DND-41 (cell line): ENCODE data around the gene HOMER3.

Experiments
- ATAC-seq: fragments of 200-7000 bp; cut with Tn5 transposase; 3 replicates; pipeline ENCODE4 v1.9.1; 2021; ENCODE audit warnings: low read depth; ENCODE audit not compliant: insufficient read depth
- DNase-seq: peaks from one replicate; pipeline ENCODE4 v3.0.0-alpha.2; 2020
- H2AFZ ChIP-seq: 2 replicates; pipeline ENCODE4 v1.6.0; 2012; ENCODE audit warnings: low read depth, low read length
- H3K27ac ChIP-seq: 2 replicates; pipeline ENCODE4 v1.5.1; 2012; ENCODE audit warnings: low read length, inconsistent platforms
- H3K27me3 ChIP-seq: fragments of 200-600 bp; sonication (generic); 2 replicates; pipeline ENCODE4 v1.6.0; 2012; ENCODE audit warnings: low read length, mild to moderate bottlenecking, inconsistent platforms; ENCODE audit not compliant: insufficient read depth, poor library complexity
- H3K36me3 ChIP-seq: 2 replicates; pipeline ENCODE4 v1.5.1; 2012; ENCODE audit warnings: low read length, inconsistent platforms; ENCODE audit not compliant: insufficient read depth
- H3K4me1 ChIP-seq: 2 replicates; pipeline ENCODE4 v1.5.1; 2012; ENCODE audit warnings: mild to moderate bottlenecking, low read length; ENCODE audit not compliant: insufficient read depth
- H3K4me2 ChIP-seq: 2 replicates; pipeline ENCODE4 v1.6.0; 2012; ENCODE audit warnings: mild to moderate bottlenecking, moderate library complexity, low read length, inconsistent platforms; ENCODE audit not compliant: insufficient read depth
- H3K4me3 ChIP-seq, 2 experiments: fragments of 200-600 bp in 1 of 2; shearing (Covaris generic) in 1 of 2; 2 replicates each; pipeline ENCODE4 v1.5.1; 2012 to 2016; ENCODE audit warnings: inconsistent platforms in 2 of 2, low read length in 2 of 2, mild to moderate bottlenecking in 2 of 2, low read depth in 1 of 2, moderate library complexity in 1 of 2
- H3K79me2 ChIP-seq: 2 replicates; pipeline ENCODE4 v1.6.0; 2012; ENCODE audit warnings: low read length, inconsistent platforms; ENCODE audit not compliant: insufficient read depth
- H3K9ac ChIP-seq: 2 replicates; pipeline ENCODE4 v1.6.0; 2012; ENCODE audit warnings: low read depth, mild to moderate bottlenecking, inconsistent platforms, low read length, moderate library complexity
- H3K9me3 ChIP-seq: 2 replicates; pipeline ENCODE4 v1.5.1; 2012; ENCODE audit warnings: low read length, moderate library complexity, mild to moderate bottlenecking, inconsistent platforms; ENCODE audit not compliant: insufficient read depth, severe bottlenecking
- H4K20me1 ChIP-seq: 2 replicates; pipeline ENCODE4 v1.6.0; 2012; ENCODE audit warnings: low read length; ENCODE audit not compliant: insufficient read depth
- EZH2 ChIP-seq: IDR thresholded peaks from 3 replicates; pipeline ENCODE4 v1.6.1; 2012; ENCODE audit warnings: borderline replicate concordance, low read depth, mild to moderate bottlenecking, moderate library complexity, low read length, inconsistent platforms; ENCODE audit not compliant: severe bottlenecking
- TF ChIP-seq, protein P1 (sequence below): IDR thresholded peaks from 2 replicates; pipeline ENCODE4 v1.5.1; 2012; ENCODE audit warnings: borderline replicate concordance, low read length, moderate library complexity, mild to moderate bottlenecking; ENCODE audit not compliant: poor library complexity, severe bottlenecking; ENCODE audit errors: extremely low read depth

Gene HOMER3

DNA sequence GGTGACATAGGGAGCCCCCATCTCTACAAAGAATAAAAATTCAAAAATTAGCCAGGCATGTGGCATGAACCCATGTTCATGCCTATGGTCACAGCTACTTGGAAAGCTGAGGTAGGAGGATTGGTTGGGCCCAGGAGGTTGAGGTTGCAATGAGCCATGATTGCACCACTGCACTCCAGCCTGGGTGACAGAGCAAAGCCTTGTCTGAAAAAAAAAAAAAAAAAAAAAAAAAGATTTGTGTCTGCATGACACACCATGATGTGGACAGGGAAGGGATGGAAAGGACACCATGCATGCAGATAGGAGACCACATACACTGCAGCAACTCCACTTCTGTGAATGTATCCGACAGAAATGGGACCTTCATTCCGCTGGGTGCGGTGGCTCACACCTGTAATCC is 34.0 kb upstream of the HOMER3 start:
- no peak for TF ChIP-seq EZH2
- TF ChIP-seq, protein P1, sequence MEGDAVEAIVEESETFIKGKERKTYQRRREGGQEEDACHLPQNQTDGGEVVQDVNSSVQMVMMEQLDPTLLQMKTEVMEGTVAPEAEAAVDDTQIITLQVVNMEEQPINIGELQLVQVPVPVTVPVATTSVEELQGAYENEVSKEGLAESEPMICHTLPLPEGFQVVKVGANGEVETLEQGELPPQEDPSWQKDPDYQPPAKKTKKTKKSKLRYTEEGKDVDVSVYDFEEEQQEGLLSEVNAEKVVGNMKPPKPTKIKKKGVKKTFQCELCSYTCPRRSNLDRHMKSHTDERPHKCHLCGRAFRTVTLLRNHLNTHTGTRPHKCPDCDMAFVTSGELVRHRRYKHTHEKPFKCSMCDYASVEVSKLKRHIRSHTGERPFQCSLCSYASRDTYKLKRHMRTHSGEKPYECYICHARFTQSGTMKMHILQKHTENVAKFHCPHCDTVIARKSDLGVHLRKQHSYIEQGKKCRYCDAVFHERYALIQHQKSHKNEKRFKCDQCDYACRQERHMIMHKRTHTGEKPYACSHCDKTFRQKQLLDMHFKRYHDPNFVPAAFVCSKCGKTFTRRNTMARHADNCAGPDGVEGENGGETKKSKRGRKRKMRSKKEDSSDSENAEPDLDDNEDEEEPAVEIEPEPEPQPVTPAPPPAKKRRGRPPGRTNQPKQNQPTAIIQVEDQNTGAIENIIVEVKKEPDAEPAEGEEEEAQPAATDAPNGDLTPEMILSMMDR, result no peak
- H3K27ac ChIP-seq, result no peak overlapping the region
- H3K4me2 ChIP-seq, result no peak overlapping the region
- H2AFZ ChIP-seq, result no peak overlapping the region
- H4K20me1 ChIP-seq, result no peaks in the 10 kb centered on the region
- no peaks in the 10 kb centered on the region for H3K4me1 ChIP-seq
- no peaks in the 10 kb centered on the region for H3K36me3 ChIP-seq
- no peak overlapping the region for H3K9ac ChIP-seq
- H3K27me3 ChIP-seq, result no peaks in the 10 kb centered on the region
- DNase-seq (no peak), ATAC-seq (no peak)
- H3K4me3 ChIP-seq, result no peak overlapping the region
- no peaks in the 10 kb centered on the region for H3K79me2 ChIP-seq
- H3K9me3 ChIP-seq, result no peaks in the 10 kb centered on the region

DNA sequence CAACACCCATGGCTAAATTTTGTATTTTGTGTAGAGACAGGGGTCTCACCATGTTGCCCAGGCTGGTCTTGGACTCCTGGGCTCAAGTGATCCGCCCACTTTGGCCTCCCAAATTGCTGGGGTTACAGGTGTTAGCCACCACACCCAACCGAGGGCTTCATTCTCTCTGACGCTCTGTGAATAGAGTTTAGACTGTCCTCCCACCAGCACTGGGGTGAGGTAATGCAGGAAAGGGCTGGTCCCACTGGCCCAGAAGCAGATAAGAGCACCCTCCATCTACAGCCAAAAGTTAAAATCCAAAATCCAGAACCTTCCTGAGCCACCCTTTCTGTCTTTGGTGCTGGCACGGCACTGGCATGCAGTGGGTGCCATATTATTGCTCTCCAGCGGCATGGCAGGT is 31.8 kb upstream of the HOMER3 start:
- DNase-seq, result no peak
- no peaks in the 10 kb centered on the region for H4K20me1 ChIP-seq
- no peak overlapping the region for H3K4me3 ChIP-seq
- TF ChIP-seq, protein P1, result no peak
- TF ChIP-seq EZH2, result no peak
- H3K27me3 ChIP-seq, result no peaks in the 10 kb centered on the region
- no peak for ATAC-seq
- H3K36me3 ChIP-seq, result no peaks in the 10 kb centered on the region
- no peak overlapping the region for H3K4me2 ChIP-seq
- H3K9ac ChIP-seq, result no peak overlapping the region
- no peaks in the 10 kb centered on the region for H3K9me3 ChIP-seq
- H3K79me2 ChIP-seq, result no peaks in the 10 kb centered on the region
- H3K27ac ChIP-seq, result no peak overlapping the region
- H3K4me1 ChIP-seq, result no peaks in the 10 kb centered on the region
- H2AFZ ChIP-seq, result no peak overlapping the region

DNA sequence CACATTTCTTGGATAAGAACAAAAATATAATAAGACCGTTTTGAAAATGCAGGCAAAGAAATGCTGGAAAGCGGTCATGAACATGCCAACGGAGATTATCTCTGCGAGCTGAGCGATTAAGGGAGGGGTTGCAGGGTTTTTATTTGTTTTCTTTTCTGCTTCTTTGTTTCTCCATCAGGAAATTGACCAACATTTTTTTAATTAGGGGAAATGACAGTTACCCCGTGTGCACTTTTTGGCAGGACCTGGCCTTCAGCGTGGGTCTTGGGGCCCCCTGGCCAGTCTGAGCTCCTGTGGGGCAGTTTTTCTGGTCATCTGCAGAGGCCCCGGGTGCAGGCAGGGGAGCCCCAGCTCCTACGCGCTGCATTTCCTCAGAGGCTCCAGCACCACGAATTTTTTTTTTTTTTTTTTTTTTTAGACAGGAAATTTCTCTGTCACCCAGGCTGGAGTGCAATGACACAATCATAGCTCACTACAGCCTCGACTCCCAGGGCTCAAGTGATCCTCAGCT is 31.3 kb upstream of the HOMER3 start:
- no peaks in the 10 kb centered on the region for H3K27me3 ChIP-seq
- no peaks in the 10 kb centered on the region for H4K20me1 ChIP-seq
- H3K36me3 ChIP-seq, result no peaks in the 10 kb centered on the region
- no peak overlapping the region for H3K9ac ChIP-seq
- no peaks in the 10 kb centered on the region for H3K9me3 ChIP-seq
- no peaks in the 10 kb centered on the region for H3K79me2 ChIP-seq
- TF ChIP-seq, protein P1, result no peak
- TF ChIP-seq EZH2, result no peak
- no peak overlapping the region for H3K27ac ChIP-seq
- no peak overlapping the region for H2AFZ ChIP-seq
- H3K4me3 ChIP-seq, result no peak overlapping the region
- DNase-seq (no peak), ATAC-seq (no peak)
- no peak overlapping the region for H3K4me2 ChIP-seq
- H3K4me1 ChIP-seq, result no peaks in the 10 kb centered on the region
